RWPE2 (cell line): ENCODE results near the gene LCN1.
"Not testable (repeated sequence)": the region's sequence is repeated elsewhere in the genome, so short reads cannot be mapped to it uniquely, and the experiment has no call there.

Experiments used
- ATAC-seq: fragments of 200-7000 bp; cut with Tn5 transposase; 3 replicates; pipeline ENCODE4 v1.9.1; 2021; ENCODE audit warnings: low read depth
- DNase-seq: peaks from one replicate; pipeline ENCODE4 v3.0.0-alpha.2; 2020; ENCODE audit warnings: low spot score
- H3K27ac ChIP-seq: fragments of 450-650 bp; 2 replicates; pipeline ENCODE4 v1.5.1; 2017; ENCODE audit warnings: mild to moderate bottlenecking; ENCODE audit not compliant: poor library complexity, severe bottlenecking
- H3K27me3 ChIP-seq: fragments of 250-450 bp; sonication (Bioruptor Pico); 2 replicates; pipeline ENCODE4 v1.5.1; 2021; ENCODE audit warnings: mild to moderate bottlenecking, moderate library complexity; ENCODE audit not compliant: insufficient read depth, poor library complexity, severe bottlenecking
- H3K36me3 ChIP-seq: fragments of 250-450 bp; sonication (Bioruptor Pico); 2 replicates; pipeline ENCODE4 v1.5.1; 2020; ENCODE audit warnings: low read depth, mild to moderate bottlenecking, moderate library complexity
- H3K4me1 ChIP-seq: fragments of 250-450 bp; sonication (Bioruptor Pico); 2 replicates; pipeline ENCODE4 v1.5.1; 2021; ENCODE audit warnings: mild to moderate bottlenecking, moderate library complexity; ENCODE audit not compliant: insufficient read depth, poor library complexity, severe bottlenecking
- H3K4me3 ChIP-seq: fragments of 250-450 bp; sonication (Bioruptor Pico); 2 replicates; pipeline ENCODE4 v1.5.1; 2021; ENCODE audit warnings: mild to moderate bottlenecking, moderate library complexity; ENCODE audit not compliant: severe bottlenecking
- H3K9me3 ChIP-seq: fragments of 250-450 bp; sonication (Bioruptor Pico); 2 replicates; pipeline ENCODE4 v1.5.1; 2021; ENCODE audit warnings: mild to moderate bottlenecking, moderate library complexity; ENCODE audit not compliant: severe bottlenecking
- CTCF ChIP-seq: fragments of 450-650 bp; IDR thresholded peaks from one replicate; pipeline ENCODE4 v1.5.1; 2017; ENCODE audit warnings: mild to moderate bottlenecking, moderate library complexity; ENCODE audit not compliant: poor library complexity, severe bottlenecking

LCN1 gene

GRCh38 chr9:135547756-135548736 is 26.8 kb downstream of the LCN1 start:
- no peaks in the 10 kb centered on the region for H3K36me3 ChIP-seq
- H3K4me3 ChIP-seq, result no peak overlapping the region
- no peaks in the 10 kb centered on the region for H3K27me3 ChIP-seq
- no peaks in the 10 kb centered on the region for H3K4me1 ChIP-seq
- no peak overlapping the region for H3K27ac ChIP-seq
- no peak for DNase-seq
- no peaks in the 10 kb centered on the region for H3K9me3 ChIP-seq
- ATAC-seq, result no peak
- no peak for TF ChIP-seq CTCF

GRCh38 chr9:135549478-135550343 is 28.5 kb downstream of the LCN1 start:
- H3K27ac ChIP-seq, ATAC-seq, H3K4me1 ChIP-seq, H3K27me3 ChIP-seq, H3K9me3 ChIP-seq, H3K36me3 ChIP-seq, DNase-seq, H3K4me3 ChIP-seq: not testable (repeated sequence)

GRCh38 chr9:135550344-135550918 is 29.2 kb downstream of the LCN1 start:
- no peak overlapping the region for H3K27ac ChIP-seq
- TF ChIP-seq CTCF, result no peak

GRCh38 chr9:135551031-135551430 is 29.8 kb downstream of the LCN1 start:
- Histone ChIP-seq H3K9me3 (no peaks in the 10 kb centered on the region), H3K36me3 (no peaks in the 10 kb centered on the region), H3K27ac (no peak overlapping the region), H3K4me1 (no peaks in the 10 kb centered on the region), H3K27me3 (no peaks in the 10 kb centered on the region), H3K4me3 (no peak overlapping the region)
- ATAC-seq, result no peak
- no peak for DNase-seq
- TF ChIP-seq CTCF, result no peak

More at GRCh38 chr9:135550344-135550918, 29.2 kb downstream of the LCN1 start:
- Histone ChIP-seq H3K9me3 (no peaks in the 10 kb centered on the region), H3K4me1 (no peaks in the 10 kb centered on the region), H3K36me3 (no peaks in the 10 kb centered on the region), H3K4me3 (no peak overlapping the region), H3K27me3 (no peaks in the 10 kb centered on the region)
- ATAC-seq (no peak), DNase-seq (no peak)

GRCh38 chr9:135551456-135551855 is 30.2 kb downstream of the LCN1 start:
- no peak for ATAC-seq
- Histone ChIP-seq H3K4me1 (no peaks in the 10 kb centered on the region), H3K27ac (no peak overlapping the region), H3K4me3 (no peak overlapping the region), H3K27me3 (no peaks in the 10 kb centered on the region), H3K9me3 (no peaks in the 10 kb centered on the region), H3K36me3 (no peaks in the 10 kb centered on the region)
- TF ChIP-seq CTCF, result no peak
- no peak for DNase-seq
